Activated CD4-positive, alpha-beta T cell treated with anti-CD3 and anti-CD28 coated beads, Interleukin-2, Interleukin-4, amounts not matched to agents 100 ng/mL and 50 ng/mL, durations not matched to agents 16 hours and 8 hours (primary cell): ENCODE measurements around the gene SRP14.
"Not testable (repeated sequence)": the region's sequence is repeated elsewhere in the genome, so short reads cannot be mapped to it uniquely, and the experiment has no call there.

Experiments used
- DNase-seq: peaks from one replicate; pipeline ENCODE4 v3.0.0-alpha.2; 2020; ENCODE audit warnings: low spot score

SRP14 gene

DNA sequence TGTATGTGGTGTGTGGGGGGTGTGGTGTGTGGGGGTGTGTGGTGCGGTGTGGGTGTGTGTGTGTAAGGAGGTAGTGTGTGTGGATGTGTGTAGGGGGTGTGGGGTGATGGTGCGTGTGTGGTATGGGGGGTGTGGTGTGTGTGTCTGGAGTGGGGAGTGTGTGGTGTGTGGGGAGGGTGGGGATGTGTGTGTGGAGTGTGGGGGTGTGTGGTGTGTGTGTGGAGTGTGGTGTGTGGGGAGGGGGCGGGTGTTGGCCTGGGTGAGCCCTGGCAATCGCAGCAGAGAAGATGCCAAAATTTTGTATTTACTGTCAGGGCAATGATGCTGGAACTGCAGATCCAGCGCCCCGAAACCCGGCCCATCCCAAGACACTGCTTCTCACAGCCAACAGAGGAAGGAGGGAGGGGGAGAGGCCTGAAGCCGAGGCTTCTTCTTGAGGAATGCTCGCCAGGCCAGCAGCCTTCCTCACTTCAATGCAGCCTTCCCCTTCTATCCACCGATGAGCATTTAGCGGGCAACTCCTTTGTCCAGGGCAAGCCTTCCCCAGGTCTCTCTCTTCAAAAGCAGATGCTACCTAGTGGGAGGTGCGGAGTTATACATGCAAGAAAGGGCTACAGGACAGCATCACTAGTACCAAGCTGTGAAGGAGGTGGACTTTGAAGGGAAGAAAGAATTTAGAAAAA, 11.9 kb upstream of the SRP14 start:
- no peak for DNase-seq

DNA sequence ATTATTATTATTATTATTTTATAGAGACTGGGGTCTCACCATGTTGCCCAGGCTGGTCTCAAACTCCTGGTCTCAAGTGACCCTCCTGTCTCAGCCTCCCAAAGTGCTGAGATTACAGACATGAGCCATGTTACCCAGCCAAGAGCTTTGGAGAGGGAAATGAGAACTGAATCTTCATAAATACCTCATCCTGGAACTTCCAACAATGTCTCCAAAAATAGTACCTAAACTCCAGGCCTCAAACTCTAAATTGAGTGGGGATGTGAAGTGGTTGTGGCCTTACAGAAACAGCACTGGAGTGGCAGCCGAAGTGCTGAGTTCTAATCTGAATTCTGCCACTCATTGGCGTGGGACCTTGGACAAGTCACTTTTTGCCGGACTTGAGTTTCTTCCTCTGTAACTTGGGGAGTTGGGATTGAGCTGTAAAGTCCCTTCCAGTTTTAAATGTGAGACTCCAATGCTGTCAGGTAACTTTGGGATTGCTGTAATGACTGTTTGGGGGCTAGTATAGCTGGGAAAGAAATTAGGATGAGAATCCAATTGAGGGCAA, 10.0 kb upstream of the SRP14 start:
- DNase-seq, result no peak

DNA sequence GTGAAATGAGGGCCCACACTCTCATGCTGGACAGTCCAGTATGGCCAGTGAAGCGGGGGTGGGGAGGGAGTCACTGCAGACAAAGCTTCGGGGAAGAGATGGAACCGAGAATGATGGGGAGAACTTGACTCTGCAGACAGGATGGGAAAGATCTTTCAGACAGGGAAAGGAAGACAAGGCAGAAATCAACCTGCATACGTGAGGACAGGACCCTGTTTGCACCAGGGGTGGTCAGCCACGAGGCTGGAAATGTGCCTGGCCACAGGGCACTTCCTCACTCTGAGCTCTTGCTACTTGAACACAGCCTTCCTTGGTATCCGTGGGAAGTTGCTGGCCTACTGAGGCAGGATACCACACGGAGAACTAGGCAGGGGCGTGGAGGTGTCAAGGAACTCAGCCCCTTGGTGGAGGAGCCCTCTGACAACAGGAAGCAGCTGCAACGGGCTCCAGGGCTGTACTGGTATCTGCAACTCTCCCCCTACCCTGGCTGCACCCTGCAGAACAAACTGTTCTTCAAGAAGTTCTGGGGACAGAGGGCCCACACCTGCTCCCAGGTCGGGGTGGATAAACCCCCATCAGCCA, 9.3 kb upstream of the SRP14 start:
- DNase-seq, result peak; percentile 35

DNA sequence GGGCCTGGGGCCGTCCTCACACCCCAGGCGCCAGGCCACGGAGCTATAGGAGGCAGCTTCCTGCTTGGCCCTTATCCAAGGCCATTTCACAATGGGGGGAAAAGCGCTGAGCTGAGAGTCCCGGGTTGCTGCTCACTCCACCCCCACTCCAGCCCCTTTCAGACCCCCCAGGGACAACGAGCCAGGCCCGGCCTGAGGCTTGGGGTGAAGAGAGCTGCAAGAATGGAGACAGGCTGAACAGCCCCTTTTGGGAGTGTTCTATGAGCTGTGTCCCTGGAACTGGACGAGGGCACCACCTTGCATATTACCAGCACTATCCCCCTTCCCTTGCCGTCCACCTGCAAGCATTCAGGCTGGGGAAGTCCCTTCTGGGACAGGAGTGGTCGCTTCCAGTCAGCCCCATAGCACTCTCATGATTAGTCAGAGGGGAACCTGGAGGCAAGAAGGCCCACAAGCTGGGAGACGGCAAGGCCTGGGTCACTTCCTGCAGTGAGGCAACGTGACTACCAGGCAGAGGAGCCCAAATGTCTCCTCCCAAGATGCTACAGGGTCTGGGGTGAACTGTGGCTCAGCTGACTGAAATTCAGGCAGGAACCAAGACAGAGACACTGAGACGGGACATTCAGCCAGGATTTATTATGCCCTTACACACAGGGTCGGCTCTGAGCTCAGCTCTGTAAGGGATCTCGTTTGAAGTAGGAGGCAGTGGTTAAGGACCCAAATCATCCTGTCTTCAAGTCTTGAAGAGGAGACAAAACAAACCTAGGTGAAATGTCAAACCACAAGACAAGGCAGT, 8.6 kb upstream of the SRP14 start:
- DNase-seq, result peak; percentile 92

DNA sequence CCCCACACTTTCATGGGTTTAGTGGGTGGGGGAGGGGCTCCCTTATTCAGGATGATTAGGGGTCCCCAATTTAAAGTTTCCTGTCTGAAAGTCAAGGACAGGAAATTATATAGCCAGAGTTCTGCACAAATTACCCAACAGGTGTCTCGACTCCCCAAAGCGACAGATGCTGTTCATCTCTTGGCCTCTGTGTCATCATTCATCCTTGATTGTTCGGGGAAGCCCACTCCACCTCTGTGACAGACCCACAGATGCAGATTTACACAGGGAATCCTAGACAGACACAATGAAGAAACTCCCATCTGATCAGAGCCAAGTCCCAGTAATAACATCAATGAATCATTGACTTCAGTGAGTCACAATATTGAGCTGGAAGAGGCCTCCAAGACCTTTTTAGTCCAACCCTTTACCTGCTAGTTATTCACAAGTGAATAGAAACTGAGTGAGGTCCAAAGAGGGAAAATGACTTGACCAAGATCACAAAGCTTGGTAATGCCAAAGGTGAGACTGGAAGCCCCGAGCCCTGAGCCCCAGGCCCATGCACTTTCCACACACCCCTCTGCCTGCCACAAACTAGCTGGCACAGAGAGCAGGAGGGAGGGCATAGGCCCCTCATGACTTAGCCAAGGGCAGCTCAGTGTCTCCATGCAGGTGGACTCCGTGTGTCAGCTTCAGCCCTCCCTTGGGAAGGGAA, 7.9 kb upstream of the SRP14 start:
- DNase-seq, result no peak

DNA sequence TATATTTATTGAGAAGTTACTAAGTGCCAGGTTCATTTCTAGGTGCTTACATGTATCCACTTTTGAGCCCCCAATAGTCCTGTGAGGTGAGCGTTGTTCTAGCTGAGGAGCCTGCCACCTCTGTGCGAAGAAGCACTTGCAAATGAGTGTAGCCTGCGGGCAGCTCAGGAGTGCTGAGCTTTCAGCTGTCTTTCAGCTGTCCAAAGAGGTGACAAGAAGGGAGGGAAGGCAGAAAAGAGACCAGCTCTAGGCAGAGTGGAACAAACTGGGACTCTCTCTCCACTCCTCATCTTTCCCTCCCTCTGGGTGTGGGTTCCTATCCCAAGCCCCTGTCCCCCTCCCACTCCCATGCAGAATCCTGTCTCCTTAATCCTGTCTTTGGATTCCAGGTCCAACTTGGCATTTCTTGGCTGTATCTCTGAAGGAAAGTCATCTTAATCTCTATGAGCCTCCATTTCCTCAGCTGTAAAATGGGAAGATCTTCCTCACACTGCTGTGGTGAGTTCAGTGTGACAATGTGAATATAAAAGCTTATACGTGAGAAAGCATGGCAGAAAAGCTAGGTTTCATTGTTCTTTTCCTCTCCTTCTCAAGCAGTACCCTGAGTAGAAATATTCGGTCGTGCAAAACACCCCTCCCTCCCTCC, 6.7 kb upstream of the SRP14 start:
- DNase-seq, result no peak

DNA sequence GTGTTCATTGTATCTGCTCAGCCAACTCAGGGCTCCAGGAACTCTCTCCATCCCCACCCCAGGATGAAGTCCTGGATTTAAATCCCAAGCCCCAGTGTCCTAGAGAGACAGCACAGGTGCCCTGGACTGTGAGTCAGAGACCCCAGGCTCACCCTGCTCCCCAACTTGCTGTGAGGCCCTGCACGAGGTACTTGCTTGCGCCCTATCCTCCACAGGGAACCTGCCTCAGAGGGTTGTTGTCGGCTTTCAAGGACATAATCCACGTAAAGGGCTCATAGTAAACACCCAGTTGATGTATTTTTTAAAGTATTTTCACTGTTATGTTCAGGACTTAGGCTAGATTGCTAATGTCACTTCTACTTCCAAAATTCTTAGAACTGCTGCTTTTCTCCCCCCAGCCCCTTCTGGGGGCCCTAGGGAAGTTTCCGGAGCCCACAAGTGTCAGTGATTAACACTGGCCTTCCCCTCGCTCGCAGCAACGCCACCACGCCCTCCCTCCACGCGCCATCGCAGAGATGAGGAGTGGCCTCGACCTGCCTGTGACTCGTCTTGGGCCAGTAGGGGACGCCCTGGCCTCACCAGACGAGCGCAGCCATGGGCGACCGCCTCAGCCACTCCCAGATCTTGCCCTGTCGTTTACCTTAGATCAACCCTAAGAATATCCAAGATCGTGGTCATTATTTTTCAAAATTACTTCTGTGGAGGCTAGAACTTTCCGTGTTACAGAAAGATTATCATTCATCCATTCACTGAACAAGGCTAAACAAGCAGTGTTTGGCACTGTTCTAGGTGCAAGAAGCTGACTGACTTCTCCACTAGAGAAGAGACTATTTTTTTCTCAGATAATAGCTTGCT, 6.0 kb upstream of the SRP14 start:
- DNase-seq, result peak; percentile 90

DNA sequence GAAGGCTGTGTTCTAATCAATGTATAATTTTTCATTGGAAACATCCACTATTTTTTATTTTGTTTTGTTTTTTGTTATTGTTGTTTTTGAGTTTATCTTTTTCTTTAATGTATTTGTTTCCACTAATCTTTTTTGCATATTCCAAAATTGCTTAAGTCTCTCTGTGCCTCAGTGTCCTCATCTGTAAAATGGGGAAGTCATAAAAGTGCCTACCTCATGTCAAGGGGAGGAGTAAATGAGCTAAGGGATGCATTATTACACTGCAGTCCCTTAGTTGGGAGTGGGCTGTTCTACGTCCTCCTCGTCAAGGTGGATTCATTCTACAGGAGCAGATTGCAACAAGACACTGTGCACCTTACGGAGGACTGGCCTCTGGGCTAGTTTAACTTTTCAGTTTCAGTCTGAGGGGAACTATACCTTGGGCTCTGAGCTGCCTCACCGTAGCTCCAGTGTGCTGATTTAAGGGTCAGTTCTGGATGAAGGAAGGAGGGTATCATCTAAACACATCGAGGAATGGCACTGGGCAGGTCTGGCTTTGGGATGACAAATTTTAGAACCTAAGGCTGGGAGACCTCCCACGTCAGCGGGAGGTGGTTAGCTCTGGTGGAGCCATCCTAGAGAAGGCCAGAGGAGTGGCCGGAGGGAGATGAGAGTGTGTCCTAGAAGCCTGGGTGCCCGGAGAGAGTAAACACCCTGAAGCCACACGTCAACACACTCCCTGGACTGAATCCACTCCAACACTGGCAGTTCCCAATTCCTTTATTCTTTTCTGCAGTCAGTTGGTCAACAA, 5.1 kb upstream of the SRP14 start:
- no peak for DNase-seq

DNA sequence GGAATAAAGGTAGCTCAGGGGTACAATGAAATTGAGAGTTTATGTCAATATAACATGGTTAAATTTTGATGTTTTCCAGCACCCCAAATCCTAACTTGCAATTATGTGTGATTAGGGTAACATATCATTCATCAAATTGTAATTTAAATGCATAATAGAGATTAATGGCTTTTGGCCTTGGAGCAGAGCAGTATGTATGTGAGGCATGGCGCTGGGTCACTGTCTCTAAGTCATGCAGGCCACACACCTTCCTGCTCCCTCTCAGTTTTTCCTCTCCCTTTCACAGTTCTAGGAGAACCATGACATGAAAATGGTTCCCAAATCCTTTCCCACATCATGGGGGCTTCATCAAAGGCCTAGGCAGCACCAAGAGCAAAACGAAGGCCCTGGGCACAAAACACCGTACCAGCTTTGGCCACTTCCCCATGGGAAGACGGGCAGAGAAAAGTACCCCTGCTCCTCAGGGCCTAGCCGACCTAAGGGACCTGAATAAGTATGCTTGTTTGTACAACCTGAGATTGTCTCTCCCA, 3.9 kb upstream of the SRP14 start:
- no peak for DNase-seq

DNA sequence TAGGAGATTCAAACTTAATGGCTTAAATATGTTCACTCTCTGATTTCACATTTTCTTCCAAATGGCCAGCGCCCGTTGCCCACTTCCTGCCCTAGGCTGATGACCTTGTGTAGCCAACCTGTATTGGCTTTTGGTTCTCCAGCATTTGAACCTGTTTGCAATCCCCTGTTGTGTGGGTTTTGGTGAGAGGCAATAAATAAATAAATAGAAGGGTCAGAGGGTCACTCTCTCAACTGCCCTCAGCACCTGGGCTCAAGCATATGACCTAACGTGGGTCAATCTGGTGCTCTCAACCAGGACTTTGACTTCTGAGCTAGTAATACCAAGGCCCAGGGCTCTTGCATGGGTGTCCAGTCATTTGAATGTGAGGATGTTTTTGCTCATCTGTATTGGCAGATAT, 1.8 kb upstream of the SRP14 start:
- DNase-seq, result no peak

DNA sequence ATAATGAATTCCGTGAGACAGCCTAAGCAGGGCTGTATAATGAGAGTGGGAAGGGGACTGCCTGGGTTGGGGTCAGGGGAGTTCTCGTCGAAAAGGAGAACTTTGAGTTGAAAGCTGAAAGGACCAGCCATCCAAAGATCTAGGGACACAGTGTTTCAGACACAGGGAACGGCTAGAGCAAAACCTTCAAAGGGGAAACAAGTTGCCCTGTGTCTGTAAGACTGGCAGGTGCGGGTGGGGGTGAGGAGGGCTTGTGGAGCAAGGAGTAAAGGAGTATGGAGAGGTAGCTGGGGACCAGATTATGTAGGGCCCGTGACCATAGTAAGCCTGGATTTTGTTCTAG, 1.3 kb upstream of the SRP14 start:
- no peak for DNase-seq

DNA sequence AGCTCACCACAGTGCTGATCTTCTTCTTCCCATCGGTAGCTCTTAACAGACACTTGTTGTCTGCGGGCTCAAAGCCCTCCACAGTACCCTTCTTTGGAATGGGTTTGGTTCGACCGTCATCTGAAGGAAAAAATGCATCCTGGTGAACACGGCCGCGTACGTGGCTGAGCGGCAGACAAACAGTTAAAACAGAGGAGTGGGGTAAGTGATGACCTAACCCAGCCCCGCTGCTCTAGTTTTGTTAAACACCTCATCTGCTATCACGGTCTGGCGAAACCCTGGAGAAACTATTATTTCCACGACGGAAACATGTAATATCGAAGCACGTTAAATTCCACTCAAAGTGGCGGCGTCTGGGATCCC, 725 bp downstream of the SRP14 start:
- no peak for DNase-seq

DNA sequence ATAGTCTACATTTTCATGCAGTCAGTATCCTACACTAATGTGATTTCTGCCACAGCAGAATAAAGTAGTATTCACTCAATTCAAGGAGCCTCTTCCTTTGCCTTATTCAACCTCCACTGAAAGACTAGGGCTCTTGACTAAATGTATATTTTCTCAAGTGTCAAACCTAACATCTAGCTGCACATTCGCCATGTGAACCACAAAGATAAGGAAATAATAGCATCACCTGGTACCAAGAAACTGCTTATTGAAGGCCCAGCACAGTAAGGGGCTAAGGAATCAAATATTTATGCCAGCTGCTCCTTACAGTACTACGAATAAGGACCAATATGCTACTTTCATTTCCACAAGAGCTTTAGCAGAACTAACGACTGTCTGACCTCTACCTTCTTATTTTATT, 1.3 kb downstream of the SRP14 start:
- no peak for DNase-seq

DNA sequence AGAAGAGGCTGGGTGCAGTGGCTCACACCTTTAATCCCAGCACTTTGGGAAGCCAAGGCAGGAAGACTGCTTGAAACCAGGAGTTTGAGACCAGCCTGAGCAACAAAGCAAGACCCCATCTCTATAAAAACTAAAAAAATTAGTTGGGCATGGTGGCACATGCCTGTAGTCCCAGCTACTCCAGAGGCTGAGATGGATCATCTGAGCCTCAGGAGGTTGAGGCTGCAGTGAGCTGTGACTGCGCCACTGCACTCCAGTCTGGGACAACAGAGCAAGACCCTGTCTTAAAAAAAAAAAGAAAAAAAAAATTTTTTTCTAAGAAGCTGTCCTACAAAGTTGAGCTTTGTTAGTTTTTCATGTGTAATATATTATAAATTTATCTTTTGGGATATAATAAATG, 3.8 kb downstream of the SRP14 start:
- not testable (repeated sequence) for DNase-seq

DNA sequence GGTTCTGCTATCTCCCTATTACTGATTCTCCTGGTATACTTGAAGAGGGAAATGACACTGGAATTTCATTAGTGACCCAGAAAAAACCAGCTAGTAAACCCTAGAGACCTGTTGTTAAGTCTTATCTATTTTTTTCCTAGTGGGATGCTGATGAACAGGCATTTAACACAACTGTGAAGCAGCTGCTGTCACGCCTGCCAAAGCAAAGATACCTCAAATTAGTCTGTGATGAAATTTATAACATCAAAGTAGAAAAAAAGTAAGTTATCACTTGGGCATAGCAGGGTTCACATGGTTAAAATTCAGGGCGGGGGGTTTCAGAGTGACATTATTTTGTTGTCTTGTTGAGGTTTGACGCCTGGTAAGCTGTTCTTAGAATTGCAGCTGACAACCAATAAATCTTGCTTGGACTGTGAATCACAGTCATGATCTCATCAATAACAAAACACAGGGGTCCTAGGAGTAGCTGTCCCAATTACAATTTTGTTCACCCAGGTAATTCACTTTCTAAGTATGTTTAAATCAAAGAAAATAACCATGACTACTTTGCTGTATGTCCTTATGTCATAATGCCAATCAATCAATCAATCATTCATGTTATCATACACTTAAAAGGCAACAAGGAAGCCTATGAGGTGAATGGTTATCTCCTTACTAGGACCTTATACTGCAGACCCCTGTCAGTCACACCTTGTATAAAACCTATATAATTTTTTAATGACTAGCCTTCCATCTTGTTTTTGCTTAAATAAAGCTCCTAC, 4.6 kb downstream of the SRP14 start:
- no peak for DNase-seq

DNA sequence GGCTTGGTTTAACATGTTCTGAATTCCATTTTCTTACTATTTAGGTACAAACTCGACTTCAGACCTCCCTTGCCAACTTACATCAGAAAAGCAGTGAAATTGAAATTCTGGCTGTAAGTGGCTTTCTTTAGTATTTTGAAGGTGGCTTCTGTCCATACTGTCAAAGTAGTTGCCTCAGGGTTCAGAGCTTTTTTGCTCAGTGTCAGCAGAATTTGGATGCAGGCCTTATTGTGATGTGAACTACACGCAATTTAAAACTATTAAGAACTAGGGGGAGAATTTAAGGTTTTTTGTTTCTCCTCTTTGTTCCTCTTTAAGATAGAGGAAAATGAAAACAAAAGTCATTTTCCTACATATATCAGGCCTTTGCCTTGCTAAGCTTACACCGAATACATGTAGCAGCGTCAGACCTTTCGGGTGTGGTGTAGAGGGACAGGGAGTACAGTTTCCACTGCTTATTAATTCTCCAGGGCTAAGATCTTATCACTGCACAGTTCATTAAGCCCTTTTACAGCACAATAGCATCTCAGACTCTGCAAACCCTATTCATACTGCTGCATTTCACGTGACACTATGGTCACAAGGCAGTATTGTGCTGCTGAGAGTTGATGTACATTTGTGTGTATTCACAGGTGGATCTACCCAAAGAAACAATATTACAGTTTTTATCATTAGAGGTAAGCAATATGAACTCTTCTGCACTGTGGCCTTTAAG, 6.7 kb downstream of the SRP14 start:
- DNase-seq, result no peak

DNA sequence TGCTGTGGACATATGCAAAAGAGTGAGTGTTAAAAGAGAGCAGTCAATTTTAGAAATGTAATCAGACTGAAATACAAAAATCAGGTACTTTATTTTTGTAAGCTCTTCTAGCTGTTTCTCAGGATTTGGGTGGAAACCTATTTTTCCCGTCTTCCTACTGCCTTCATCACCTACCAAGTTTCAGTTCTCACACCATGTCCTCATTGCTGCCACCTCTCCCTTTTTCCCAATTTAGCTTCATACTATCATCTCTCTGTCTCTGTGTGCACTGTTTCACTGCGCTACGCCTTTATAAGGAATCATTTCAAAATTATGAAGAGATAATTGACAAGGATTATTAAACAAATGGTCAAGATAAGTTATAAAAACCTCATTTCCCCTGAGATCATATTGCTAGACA, 7.7 kb downstream of the SRP14 start:
- DNase-seq, result no peak

DNA sequence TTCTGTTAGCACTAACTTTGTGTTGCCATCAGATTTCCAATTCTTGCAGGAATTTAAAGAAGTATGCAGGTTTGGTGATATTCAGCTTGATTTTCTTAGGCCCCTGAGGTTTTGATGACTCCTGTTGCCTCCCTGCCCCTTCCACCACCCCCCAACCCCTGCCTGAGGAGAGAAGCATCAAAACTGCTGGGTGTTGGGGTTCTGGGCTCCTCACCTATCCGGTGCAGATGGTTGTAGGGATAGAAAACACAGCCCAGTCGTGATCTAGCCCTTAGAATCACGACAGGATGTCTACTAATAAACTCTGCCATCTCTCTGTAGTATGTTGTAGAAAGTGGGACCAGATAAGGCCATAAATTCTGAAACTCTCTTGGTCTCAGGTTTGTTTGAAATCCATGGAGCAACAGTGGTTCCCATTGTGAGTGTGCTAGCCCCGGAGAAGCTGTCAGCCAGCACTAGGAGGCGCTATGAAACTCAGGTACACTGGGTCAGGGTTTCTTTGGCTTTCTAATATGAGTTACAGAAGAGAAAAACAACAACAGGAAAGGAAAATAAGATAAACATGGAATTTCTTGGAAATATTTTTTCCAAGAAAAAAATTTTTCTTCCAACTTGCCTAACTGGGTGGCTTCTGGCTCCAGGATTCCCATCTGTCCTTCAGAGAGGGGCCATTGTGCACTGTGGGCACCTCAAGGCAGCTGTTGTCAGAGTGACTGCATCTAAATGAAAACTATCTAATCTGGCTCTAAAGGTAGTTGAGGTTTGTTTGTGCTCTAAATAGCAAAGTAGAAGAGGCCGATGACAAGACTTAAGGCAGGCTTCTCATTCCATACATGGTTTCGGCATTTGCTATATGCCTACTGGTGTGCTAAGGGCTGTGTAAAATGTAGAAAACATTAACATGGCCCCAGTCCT, 8.7 kb downstream of the SRP14 start:
- DNase-seq, result no peak
